ENCODE data around the gene CFAP90.

CFAP90 gene, protein sequence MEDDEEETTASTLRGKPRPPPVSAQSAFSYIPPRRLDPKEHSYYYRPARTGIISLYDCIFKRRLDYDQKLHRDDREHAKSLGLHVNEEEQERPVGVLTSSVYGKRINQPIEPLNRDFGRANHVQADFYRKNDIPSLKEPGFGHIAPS

DNA sequence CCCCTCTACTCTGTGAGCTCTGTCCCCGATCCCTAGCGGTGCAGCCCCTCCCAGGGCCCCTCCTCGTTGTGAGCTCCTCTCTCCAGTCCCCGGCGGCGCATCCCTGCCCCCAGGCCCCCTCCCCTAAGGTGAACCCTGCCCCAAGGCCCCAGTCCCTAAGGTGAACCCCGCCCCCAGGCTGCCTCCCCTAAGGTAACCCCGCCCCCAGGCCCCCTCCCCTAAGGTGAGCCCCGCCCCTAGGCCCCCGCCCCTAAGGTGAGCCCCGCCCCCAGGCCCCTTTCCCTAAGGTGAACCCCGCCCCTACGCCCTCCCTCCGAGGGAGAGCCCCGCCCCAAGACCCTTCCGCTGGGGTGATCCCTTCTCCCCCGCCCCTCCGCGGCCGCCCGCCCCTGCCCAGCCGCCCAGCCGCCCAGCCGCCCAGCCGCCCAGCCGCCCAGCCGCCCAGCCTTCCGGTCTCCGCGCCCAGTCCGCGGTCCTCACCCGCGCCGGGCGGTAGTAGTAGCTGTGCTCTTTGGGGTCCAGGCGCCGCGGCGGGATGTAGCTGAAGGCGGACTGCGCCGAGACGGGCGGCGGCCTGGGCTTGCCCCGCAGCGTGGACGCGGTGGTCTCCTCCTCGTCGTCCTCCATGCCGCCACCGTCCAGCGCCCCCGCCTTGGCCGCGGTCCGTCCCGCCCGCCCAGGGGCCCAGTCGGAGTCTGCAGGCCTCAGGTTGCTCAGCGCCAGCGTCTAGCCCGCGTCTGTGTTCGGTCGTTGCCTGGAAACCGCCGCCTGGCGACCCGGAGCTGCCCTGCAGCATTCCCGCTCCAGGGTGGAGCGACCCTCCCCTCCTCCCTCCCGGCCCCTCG, at the start of gene CFAP90:
TSS of gene CFAP90 (minus strand) at position 739 of the 845 bp plus-strand sequence. CDS start at position 627, 112 bp downstream.
- no peak for DNase-seq (ENCODE audit: low read depth in 2 of 3, low spot score in 1 of 3)

DNA sequence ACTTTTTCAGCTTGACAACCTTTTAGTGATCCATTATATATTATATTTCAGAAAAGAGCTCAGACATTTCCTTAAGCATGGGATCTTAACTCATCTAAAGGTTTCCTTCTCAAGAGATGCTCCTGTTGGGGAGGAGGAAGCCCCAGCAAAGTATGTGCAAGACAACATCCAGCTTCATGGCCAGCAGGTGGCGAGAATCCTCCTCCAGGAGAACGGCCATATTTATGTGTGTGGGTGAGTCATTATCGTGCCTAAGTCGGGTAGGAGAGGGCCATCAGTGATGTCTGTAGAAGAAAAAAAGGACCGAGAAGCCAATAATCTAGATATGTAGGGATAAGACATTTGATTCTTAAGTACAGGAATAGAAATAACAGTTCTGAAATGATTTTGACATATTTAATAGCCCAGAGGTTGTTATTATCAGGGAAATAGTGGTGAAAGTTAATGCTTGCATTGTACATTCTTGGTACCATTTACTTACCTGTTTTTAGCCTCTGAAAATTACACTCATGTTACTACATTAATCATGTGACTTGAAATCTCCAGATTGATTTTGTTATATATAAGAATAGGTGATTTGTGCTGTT, 46.2 kb upstream of the CFAP90 start:
- DNase-seq (ENCODE audit: low read depth in 2 of 3, low spot score in 1 of 3), result no peak

DNA sequence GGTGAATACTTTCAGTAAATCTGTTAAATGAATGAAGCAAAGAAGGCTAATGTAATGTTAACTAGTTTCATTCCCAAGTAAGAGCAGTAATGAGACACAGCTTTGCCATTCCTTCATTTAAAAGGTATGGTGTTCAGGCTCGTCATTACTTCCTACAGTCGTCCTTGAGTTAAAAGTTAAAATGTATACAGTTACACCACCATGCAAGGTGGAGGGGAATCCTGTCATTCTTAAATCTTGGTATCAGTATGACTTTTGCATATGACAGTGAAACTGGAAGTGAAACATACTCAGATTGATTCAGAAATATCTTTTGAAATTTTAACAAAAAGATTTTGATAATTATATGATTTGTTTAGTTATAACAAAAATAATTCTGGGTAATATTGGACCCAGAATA, 43.9 kb upstream of the CFAP90 start:
- no peak for DNase-seq (ENCODE audit: low read depth in 2 of 3, low spot score in 1 of 3)

DNA sequence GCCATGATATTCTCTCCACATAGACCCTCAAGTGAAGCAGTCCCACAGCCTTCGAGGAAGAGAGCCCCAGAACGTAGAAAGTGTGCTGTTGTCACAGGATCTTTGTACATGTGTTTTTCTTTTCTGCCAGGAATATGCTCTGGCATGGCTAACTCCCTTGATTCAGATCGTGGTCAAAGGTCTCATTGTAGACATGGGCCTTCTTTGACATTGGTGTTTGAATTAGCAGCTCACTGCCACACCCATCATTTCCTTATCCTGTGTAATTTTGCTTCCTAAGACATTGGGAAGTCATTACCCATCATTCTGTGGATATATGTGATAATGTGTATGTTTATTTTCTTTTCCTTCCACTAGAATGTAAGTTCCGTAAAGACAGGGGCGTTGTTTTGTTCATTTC, 43.5 kb upstream of the CFAP90 start:
- DNase-seq (ENCODE audit: low read depth in 2 of 3, low spot score in 1 of 3), result no peak

- no peak for DNase-seq (ENCODE audit: low read depth in 2 of 3, low spot score in 1 of 3)
Measured at GRCh38 chr5:7888901-7889300, 38.0 kb upstream of the CFAP90 start.

GRCh38 chr5:7886849-7887475, 36.0 kb upstream of the CFAP90 start:
- no peak for DNase-seq (ENCODE audit: low read depth in 2 of 3, low spot score in 1 of 3)

- DNase-seq (ENCODE audit: low read depth in 2 of 3, low spot score in 1 of 3), result no peak
Measured at GRCh38 chr5:7884491-7885267, 33.7 kb upstream of the CFAP90 start.

DNA sequence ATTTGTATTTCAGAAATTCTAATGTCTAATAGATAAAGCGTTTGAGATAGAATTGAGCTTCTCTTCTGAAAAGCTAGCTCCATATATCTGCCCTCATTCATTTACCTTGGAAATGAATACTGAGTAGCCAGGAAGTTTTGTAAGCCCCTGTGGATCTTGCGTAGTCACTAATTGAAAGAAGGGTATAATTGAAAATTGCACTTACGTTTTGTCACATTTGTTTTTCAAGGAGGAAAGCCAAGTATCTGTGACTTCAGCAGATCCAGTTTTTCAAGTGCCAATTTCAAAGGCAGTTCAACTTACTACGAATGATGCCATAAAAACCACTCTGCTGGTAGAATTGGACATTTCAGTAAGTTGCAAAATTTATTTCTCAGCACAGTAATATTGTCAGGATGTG, 32.0 kb upstream of the CFAP90 start:
- DNase-seq (ENCODE audit: low read depth in 2 of 3, low spot score in 1 of 3), result no peak

GRCh38 chr5:7881816-7882215, 30.9 kb upstream of the CFAP90 start:
- no peak for DNase-seq (ENCODE audit: low read depth in 2 of 3, low spot score in 1 of 3)

- DNase-seq (ENCODE audit: low read depth in 2 of 3, low spot score in 1 of 3), result no peak
Measured at GRCh38 chr5:7881091-7881490, 30.2 kb upstream of the CFAP90 start.

- DNase-seq (ENCODE audit: low read depth in 2 of 3, low spot score in 1 of 3), result no peak
Measured at GRCh38 chr5:7878381-7878873, 27.5 kb upstream of the CFAP90 start.

DNA sequence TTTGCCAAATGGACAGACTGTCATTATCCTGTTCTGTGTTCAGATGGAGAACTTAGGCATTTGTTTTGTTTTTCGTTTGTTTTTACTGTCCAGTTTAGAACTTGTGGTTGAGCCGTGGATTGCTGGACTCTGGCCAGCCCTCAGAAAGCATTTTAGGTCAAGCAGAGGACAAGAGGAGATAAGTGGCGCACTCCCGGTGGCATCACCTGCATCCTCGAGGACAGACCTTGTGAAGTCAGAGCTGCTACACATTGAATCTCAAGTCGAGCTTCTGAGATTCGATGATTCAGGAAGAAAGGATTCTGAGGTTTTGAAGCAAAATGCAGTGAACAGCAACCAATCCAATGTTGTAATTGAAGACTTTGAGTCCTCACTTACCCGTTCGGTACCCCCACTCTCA, 26.9 kb upstream of the CFAP90 start:
- DNase-seq (ENCODE audit: low read depth in 2 of 3, low spot score in 1 of 3), result no peak

DNA sequence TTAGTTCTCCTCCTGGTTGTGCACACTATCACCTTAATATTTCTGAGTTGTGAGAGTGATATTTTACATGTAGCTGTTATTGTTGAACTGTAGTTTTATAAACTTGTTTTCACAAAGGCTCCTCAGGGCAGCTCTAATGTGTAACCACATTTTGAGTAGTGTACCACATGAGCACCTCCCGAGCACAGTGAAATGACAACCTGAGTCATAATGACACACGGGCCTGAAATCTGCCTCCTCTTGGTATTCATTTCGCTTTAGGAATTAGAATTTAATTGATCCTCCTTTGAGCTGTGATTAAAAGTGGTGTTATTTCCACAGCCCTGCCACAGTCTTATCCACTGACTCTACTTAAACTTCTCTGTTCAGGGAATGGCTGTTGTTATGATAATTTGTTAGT, 25.9 kb upstream of the CFAP90 start:
- DNase-seq (ENCODE audit: low read depth in 2 of 3, low spot score in 1 of 3), result no peak

DNA sequence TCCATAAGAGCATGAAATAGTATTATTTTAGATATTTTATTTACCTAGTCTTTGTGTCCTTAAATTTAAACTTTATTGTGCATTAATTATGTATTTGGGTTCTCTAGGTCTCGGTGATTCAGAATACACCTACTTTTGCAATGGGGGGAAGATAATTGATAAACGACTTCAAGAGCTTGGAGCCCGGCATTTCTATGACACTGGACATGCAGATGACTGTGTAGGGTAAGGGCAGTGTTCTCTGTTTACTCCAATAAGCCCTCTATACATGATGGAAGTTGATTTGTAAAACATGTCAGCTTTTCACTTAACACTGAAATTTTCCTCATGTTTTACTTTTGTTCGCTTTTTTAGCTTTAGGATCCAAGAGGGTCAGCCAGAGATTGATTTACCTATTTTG, 24.2 kb upstream of the CFAP90 start:
- no peak for DNase-seq (ENCODE audit: low read depth in 2 of 3, low spot score in 1 of 3)

DNA sequence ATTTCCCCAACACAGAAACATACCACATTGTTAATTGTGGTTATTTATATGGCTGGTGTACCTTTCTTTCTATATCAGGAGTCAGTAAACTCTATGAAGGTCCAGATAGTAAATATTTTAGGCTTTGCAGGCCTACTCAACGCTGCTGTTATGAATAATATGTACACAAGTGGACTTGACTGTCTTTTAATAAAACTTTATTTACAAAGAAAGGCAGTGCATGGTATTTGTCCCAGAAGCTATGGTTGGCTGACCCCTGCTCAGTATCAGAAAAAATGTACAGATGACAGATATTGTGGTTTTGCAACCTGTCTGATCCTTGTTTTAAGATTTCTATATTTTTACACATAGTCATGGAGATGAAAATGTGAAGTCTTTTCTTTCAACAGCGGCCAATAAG, 23.7 kb upstream of the CFAP90 start:
- no peak for DNase-seq (ENCODE audit: low read depth in 2 of 3, low spot score in 1 of 3)

DNA sequence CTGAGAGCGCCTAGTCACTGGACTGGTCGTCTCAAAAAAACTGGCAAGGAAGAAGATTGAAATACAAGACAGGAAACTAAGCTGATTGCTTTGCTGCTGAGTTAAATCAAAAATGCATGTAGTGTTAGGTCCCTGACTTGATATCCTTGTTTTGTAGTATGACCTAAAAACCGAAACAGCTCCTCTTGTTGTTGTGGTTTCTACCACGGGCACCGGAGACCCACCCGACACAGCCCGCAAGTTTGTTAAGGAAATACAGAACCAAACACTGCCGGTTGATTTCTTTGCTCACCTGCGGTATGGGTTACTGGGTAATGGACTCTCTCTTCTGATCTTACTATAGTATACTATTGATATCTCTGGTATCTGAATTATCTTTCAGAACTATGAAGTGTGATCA, 22.3 kb upstream of the CFAP90 start:
- DNase-seq (ENCODE audit: low read depth in 2 of 3, low spot score in 1 of 3), result peak in 1 of 3 donors; percentile 32

DNA sequence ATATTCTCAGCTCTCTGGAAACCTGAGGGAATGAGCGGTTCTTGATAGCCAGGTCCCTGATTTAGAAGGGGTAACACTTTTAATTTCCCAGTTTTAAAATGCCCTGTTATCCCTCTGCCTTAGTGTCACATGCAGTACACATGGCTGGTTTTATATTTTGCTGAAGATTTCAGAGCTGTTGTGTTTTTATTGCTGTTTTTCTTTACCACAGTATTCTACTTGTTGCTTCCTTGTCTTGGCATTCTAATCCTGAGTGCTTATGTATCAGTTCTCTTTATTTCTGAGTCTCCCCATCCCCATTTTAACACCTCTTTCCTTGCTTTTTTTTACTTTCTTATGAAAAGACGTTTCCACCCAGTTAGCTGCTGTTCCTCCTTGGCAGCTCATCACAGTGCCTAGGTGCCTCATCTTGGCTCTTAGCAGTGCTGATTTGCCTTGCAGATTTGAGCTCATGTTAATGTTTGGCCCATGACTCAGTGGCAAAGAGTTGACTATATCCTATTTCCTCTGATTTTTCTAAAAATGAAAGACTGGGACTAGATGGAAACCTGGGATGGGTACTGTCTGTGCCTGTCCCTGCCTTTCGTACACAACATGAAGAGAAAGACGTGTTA, 21.7 kb upstream of the CFAP90 start:
- DNase-seq (ENCODE audit: low read depth in 2 of 3, low spot score in 1 of 3), result no peak

DNA sequence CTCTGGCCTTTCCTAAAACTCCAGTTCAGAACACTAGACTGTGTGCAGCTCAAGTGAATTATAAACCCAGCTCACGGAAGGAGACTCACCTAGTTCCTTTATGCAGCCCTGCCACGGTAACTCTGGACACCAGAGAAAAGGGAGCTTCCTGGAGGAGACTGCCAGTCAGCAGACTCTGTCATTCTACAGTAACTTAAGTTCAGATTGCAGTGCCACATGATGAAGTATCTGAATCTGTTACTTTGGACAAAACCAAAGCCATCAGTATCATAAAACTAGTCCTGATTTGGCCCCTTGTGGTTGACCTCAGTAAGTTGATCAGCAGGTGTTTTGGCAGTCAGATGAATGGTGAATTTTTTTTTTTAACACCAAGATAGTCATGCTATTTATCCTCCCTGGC, 20.7 kb upstream of the CFAP90 start:
- no peak for DNase-seq (ENCODE audit: low read depth in 2 of 3, low spot score in 1 of 3)

- DNase-seq (ENCODE audit: low read depth in 2 of 3, low spot score in 1 of 3), result peak in 1 of 3 donors; percentile 29
Measured at GRCh38 chr5:7869474-7870136, 18.7 kb upstream of the CFAP90 start.
